ENCODE measurements around the gene UVRAG. TPM values are rescaled to one million over a fixed set of nuclear protein-coding genes. Genes with fewer than 3 reads are reported as not detected.

Gene UVRAG
- total and polyA plus RNA-seq, 2 donors from 2014 or later: 7.2 to 27.9 TPM

DNA sequence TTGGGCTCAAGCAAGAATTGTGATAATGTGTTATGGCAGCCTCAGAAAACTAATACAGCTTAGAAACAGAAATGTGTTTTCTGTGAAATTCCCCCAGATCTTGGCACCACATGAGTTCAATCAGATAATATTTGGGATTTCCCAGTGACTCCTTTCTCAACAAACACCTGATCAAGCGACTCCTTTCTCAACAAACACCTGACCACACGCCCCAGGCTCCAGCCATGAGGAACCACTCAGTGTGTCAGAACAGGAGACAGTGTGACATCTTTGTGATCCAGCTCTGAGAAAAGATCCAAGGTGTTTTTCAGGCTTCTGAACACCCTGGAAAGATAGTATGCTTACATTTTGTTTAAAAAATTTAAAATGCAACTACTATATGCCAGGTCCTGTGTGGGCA, 1.9 kb upstream of the UVRAG start:
- H3K36me3 ChIP-seq (ENCODE audit: control insufficient read depth in 2 of 3, insufficient read depth in 3 of 3, low read length in 3 of 3): no peaks in the 10 kb centered on the region
- TF ChIP-seq, protein P1, sequence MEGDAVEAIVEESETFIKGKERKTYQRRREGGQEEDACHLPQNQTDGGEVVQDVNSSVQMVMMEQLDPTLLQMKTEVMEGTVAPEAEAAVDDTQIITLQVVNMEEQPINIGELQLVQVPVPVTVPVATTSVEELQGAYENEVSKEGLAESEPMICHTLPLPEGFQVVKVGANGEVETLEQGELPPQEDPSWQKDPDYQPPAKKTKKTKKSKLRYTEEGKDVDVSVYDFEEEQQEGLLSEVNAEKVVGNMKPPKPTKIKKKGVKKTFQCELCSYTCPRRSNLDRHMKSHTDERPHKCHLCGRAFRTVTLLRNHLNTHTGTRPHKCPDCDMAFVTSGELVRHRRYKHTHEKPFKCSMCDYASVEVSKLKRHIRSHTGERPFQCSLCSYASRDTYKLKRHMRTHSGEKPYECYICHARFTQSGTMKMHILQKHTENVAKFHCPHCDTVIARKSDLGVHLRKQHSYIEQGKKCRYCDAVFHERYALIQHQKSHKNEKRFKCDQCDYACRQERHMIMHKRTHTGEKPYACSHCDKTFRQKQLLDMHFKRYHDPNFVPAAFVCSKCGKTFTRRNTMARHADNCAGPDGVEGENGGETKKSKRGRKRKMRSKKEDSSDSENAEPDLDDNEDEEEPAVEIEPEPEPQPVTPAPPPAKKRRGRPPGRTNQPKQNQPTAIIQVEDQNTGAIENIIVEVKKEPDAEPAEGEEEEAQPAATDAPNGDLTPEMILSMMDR (IDR thresholded peaks at IDR 0.05; ENCODE audit: borderline replicate concordance, extremely low read depth, insufficient read depth): no peak
- no peak overlapping the region for H3K9ac ChIP-seq (ENCODE audit: low read length in 3 of 3)
- FAIRE-seq: no peak
- DNase-seq: no peak
- peak overlapping the region in 1 of 2 donors; percentile 5 for H3K27ac ChIP-seq (ENCODE audit: low read depth in 2 of 2, low read length in 2 of 2)
- no peaks in the 10 kb centered on the region for H3K9me3 ChIP-seq (ENCODE audit: control insufficient read depth in 2 of 3, insufficient read depth in 1 of 3, low read length in 3 of 3)
- intact Hi-C loops (cut with DNase I): no loop called here
- H3K27me3 ChIP-seq (ENCODE audit: control insufficient read depth, insufficient read depth, low read length): no peaks in the 10 kb centered on the region
- H3K4me3 ChIP-seq (ENCODE audit: low read length in 3 of 3): no peak overlapping the region
- H3K4me1 ChIP-seq (ENCODE audit: control insufficient read depth in 2 of 3, insufficient read depth in 2 of 3, low read depth in 1 of 3, low read length in 3 of 3): peaks cover 0 to 15% (median 5%) of the 10 kb centered on the region in 3 donors

DNA sequence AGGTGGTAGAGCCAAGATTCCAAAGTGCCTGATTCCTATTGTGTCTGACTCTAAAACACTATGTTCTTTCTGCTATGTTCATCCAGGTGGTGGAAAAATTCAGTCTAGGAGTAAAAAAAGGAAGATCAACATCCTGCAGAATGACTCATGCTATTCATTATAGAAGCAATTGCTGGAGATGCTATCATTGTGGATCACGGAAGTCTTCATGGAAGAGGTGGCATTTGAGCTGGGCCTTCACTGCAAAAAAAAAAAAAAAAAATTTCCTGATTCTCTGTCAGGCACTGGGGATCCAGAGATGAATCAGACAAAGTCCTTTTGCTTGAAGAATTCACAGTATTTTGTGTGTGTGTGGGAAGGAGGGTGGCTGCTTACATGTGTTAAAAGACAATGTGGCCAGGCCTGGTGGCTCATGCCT, 1.4 kb upstream of the UVRAG start:
- Histone ChIP-seq H3K27me3 (ENCODE audit: control insufficient read depth, insufficient read depth, low read length) (no peaks in the 10 kb centered on the region), H3K9ac (ENCODE audit: low read length in 3 of 3) (peak overlapping the region in 1 of 3 donors; percentile 73), H3K9me3 (ENCODE audit: control insufficient read depth in 2 of 3, insufficient read depth in 1 of 3, low read length in 3 of 3) (no peaks in the 10 kb centered on the region), H3K36me3 (ENCODE audit: control insufficient read depth in 2 of 3, insufficient read depth in 3 of 3, low read length in 3 of 3) (no peaks in the 10 kb centered on the region), H3K27ac (ENCODE audit: low read depth in 2 of 2, low read length in 2 of 2) (peak overlapping the region in 1 of 2 donors; percentile 59), H3K4me3 (ENCODE audit: low read length in 3 of 3) (peak overlapping the region in 1 of 3 donors; percentile 92), H3K4me1 (ENCODE audit: control insufficient read depth in 2 of 3, insufficient read depth in 2 of 3, low read depth in 1 of 3, low read length in 3 of 3) (peaks cover 0 to 15% (median 5%) of the 10 kb centered on the region in 3 donors)
- intact Hi-C loops (cut with DNase I): no loop called here
- FAIRE-seq: no peak
- DNase-seq: no peak
- TF ChIP-seq, protein P1 (IDR thresholded peaks at IDR 0.05; ENCODE audit: borderline replicate concordance, extremely low read depth, insufficient read depth): no peak

DNA sequence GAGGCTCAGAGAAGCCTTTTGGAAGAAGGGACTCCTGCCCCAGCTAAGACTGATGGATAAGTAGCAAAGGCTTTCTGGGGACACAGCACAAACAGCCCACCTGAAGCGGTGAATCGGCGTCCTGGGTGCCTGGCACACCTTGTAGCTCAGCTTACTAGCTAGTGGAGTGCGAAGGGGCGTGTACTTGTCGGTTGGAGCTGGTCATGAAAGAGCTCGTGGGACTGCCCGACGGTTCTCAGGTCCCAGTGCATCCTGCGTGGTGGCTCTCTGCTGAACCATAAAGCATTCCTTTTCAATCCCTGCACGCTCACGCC, 690 bp upstream of the UVRAG start:
- no peaks in the 10 kb centered on the region for H3K9me3 ChIP-seq (ENCODE audit: control insufficient read depth in 2 of 3, insufficient read depth in 1 of 3, low read length in 3 of 3)
- H3K27me3 ChIP-seq (ENCODE audit: control insufficient read depth, insufficient read depth, low read length): no peaks in the 10 kb centered on the region
- intact Hi-C loops (cut with DNase I): no loop called here
- no peaks in the 10 kb centered on the region for H3K36me3 ChIP-seq (ENCODE audit: control insufficient read depth in 2 of 3, insufficient read depth in 3 of 3, low read length in 3 of 3)
- H3K4me3 ChIP-seq (ENCODE audit: low read length in 3 of 3): peak overlapping the region; percentile 70 to 92 (median 91)
- peak overlapping the region; percentile 59 to 93 for H3K27ac ChIP-seq (ENCODE audit: low read depth in 2 of 2, low read length in 2 of 2)
- H3K9ac ChIP-seq (ENCODE audit: low read length in 3 of 3): peak overlapping the region; percentile 39 to 73 (median 63)
- FAIRE-seq (no peak), DNase-seq (no peak)
- peaks cover 0 to 15% (median 5%) of the 10 kb centered on the region in 3 donors for H3K4me1 ChIP-seq (ENCODE audit: control insufficient read depth in 2 of 3, insufficient read depth in 2 of 3, low read depth in 1 of 3, low read length in 3 of 3)
- TF ChIP-seq, protein P1 (IDR thresholded peaks at IDR 0.05; ENCODE audit: borderline replicate concordance, extremely low read depth, insufficient read depth): peak; percentile 6

Data from kidney (tissue), 14 donors.